CD4-positive, alpha-beta T cell treated with Interferon alpha-2 for 1 hour (primary cell): ENCODE results near the gene OLIG2.
A peak's percentile ranks its signal among the peaks of the same experiment; 100 is the strongest.

Source experiments
- DNase-seq, 2 donors: peaks; one replicate each; pipeline ENCODE4 v3.0.0-alpha.2; 2020 to 2022

The OLIG2 gene

DNA sequence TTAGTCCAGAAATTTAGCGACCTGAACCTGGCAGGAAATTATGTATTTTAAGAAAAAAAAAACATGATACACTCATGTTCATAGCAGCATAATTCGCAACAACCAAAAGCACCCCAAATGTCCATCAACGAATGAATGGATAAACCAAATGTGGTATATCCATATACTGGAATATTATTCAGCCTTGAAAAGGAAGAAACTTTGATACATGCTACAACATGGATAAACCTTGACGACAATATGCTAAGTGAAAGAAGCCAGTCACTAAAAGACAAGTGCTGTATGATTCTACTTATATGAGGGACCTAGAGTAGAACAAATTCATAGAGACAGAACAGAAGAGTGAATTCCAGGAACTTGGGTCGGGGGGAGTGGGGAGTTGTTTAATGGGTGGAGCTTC is 43.5 kb downstream of the OLIG2 start:
- no peak for DNase-seq

- DNase-seq: no peak
Measured at GRCh38 chr21:33069645-33069993, 43.9 kb downstream of the OLIG2 start.

- DNase-seq: peak; percentile 29 to 30
Measured at GRCh38 chr21:33069994-33070743, 44.4 kb downstream of the OLIG2 start, which contains the start of gene OLIG1. Gene OLIG1 (plus strand): TSS chr21:33070141. CDS start chr21:33070247, 106 bp downstream.

DNA sequence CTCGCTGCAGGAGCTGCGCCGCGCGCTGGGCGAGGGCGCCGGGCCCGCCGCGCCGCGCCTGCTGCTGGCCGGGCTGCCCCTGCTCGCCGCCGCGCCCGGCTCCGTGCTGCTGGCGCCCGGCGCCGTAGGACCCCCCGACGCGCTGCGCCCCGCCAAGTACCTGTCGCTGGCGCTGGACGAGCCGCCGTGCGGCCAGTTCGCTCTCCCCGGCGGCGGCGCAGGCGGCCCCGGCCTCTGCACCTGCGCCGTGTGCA is 44.9 kb downstream of the OLIG2 start:
- DNase-seq: no peak

DNA sequence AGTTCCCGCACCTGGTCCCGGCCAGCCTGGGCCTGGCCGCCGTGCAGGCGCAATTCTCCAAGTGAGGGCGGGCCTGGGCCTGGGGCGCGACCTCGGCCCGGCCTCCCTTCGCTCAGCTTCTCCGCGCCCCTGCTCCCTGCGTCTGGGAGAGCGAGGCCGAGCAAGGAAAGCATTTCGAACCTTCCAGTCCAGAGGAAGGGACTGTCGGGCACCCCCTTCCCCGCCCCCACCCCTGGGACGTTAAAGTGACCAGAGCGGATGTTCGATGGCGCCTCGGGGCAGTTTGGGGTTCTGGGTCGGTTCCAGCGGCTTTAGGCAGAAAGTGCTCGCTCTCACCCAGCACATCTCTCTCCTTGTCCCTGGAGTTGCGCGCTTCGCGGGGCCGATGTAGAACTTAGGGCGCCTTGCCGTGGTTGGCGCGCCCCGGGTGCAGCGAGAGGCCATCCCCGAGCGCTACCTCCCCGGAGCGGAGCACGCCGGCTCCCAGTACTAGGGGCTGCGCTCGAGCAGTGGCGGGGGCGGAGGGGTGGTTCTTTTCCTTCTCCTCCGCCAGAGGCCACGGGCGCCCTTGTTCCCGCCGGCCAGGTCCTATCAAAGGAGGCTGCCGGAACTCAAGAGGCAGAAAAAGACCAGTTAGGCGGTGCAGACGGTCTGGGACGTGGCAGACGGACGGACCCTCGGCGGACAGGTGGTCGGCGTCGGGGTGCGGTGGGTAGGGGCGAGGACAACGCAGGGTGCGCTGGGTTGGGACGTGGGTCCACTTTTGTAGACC is 45.4 kb downstream of the OLIG2 start:
- DNase-seq: no peak

GRCh38 chr21:33071770-33072306 is 46.1 kb downstream of the OLIG2 start:
- DNase-seq: no peak

- DNase-seq: no peak
Measured at GRCh38 chr21:33073636-33074035, 47.9 kb downstream of the OLIG2 start.

DNA sequence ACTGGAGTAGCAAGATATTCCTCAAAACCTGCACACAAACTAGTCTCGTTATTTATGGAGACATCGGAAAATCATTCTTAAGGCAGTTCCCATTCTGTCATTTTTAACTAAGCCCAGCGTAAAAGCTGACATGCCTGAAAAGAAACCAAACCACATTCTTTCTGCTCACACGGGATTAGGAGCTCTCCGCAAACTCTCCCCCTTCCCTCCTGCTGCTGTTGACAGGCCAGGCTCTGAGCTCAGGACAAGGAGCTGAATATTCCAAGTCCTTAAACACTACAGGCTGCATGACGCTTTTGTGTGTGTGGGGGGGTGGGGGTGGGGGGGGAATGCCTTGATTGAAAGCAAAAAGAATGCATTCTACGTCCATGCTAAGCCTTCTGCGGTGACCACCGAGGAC is 49.4 kb downstream of the OLIG2 start:
- no peak for DNase-seq

- no peak for DNase-seq
Measured at GRCh38 chr21:33075596-33076195, 50.0 kb downstream of the OLIG2 start.

- DNase-seq: no peak
Measured at GRCh38 chr21:33076600-33077329, 51.0 kb downstream of the OLIG2 start.
